HepG2 (cell line): ENCODE results near the gene TRIP4.

Source experiments
- CBX5 ChIP-seq: sonication (generic); formaldehyde crosslinking; IDR thresholded peaks from 2 replicates; pipeline ENCODE4 v1.4.0; 2020; ENCODE audit warnings: missing genetic modification reagents, borderline replicate concordance
- GABPA ChIP-seq, 2 experiments: IDR thresholded peaks; 2 replicates each; pipeline ENCODE4 v1.6.1; 2011 to 2016; ENCODE audit warnings: low read depth in 2 of 2, low read length in 1 of 2, missing biosample characterization in 1 of 2, missing genetic modification characterization in 1 of 2
- HNRNPK ChIP-seq: fragments of 200-400 bp; formaldehyde crosslinking; IDR thresholded peaks from 2 replicates; pipeline ENCODE4 v1.6.1; 2018; ENCODE audit warnings: low read length, low read depth, moderate library complexity, mild to moderate bottlenecking; ENCODE audit not compliant: poor library complexity, severe bottlenecking
- MAZ ChIP-seq, 2 experiments: sonication (generic) in 1 of 2; formaldehyde crosslinking in 1 of 2; IDR thresholded peaks; 2 replicates each; pipeline versions ENCODE4 v1.5.0 to v1.6.1; 2012 to 2020; ENCODE audit warnings: low read depth in 2 of 2, mild to moderate bottlenecking in 2 of 2, borderline replicate concordance in 1 of 2, improper control_type of control experiment in 1 of 2, low read length in 1 of 2, missing genetic modification reagents in 1 of 2, moderate library complexity in 1 of 2
- NFIC ChIP-seq: IDR thresholded peaks from 2 replicates; pipeline ENCODE4 v1.6.1; 2012; ENCODE audit warnings: mild to moderate bottlenecking, low read length, inconsistent platforms
- ZNF124 ChIP-seq: sonication (generic); formaldehyde crosslinking; IDR thresholded peaks from 2 replicates; pipeline ENCODE4 v1.4.0; 2020; ENCODE audit warnings: missing genetic modification reagents
- ZNF274 ChIP-seq: sonication (generic); formaldehyde crosslinking; IDR thresholded peaks from 2 replicates; pipeline ENCODE4 v1.5.1; 2020; ENCODE audit warnings: mild to moderate bottlenecking, missing genetic modification reagents
- ZNF747 ChIP-seq: sonication (generic); formaldehyde crosslinking; IDR thresholded peaks from 2 replicates; pipeline ENCODE4 v1.8.1; 2023; ENCODE audit warnings: missing genetic modification reagents, mild to moderate bottlenecking, borderline replicate concordance

DNA sequence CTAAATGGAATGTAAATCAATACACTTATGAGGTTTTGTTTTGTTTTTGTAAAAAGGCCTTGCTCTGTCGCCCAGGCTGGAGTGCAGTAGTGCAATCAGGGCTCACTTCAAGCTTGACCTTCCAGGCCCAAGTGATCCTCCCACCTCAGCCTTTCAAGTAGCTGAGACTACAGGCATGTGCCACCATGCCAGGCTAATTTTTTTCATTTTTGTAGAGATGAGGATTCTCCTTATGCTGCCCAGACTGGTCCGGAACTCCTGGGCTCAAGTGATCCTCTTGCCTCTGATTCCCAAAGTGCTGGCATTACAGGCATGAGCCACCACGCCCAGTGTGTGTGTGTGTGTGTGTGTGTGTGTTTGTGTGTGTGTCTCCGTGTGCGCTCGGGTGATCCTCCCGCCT, 1.3 kb upstream of the TRIP4 start:
- no peak for TF ChIP-seq NFIC
- no peak for TF ChIP-seq MAZ (IDR thresholded peaks at IDR 0.05; ENCODE audit: borderline replicate concordance, low read depth, low read length)
- no peak for TF ChIP-seq MAZ (CRISPR knock-in tag; IDR thresholded peaks at IDR 0.05; ENCODE audit: low read depth)
- no peak for TF ChIP-seq GABPA (IDR thresholded peaks at IDR 0.05; ENCODE audit: low read depth, low read length)
- TF ChIP-seq GABPA (CRISPR knock-in tag; IDR thresholded peaks at IDR 0.05; ENCODE audit: low read depth) = no peak
- TF ChIP-seq ZNF747 (CRISPR knock-in tag) = no peak
- no peak for TF ChIP-seq CBX5
- no peak for TF ChIP-seq HNRNPK
- no peak for TF ChIP-seq ZNF124 (CRISPR knock-in tag)
- no peak for TF ChIP-seq ZNF274 (CRISPR knock-in tag)
